B cell (primary cell): ENCODE results near the gene AK8. TPM values are rescaled to one million over a fixed set of nuclear protein-coding genes. Genes with fewer than 3 reads are reported as not detected.

ENCODE experiments used
- ATAC-seq: fragments of 200-7000 bp; cut with Tn5 transposase; one replicate; pipeline ENCODE4 v1.10.0; 2021; ENCODE audit warnings: low read depth, mild to moderate bottlenecking, moderate number of reproducible peaks, moderate library complexity
- CTCF ChIA-PET: fragments of 350-600 bp; sonication (Branson Sonifier 250); formaldehyde crosslinking; loops from one replicate; lab custom pipeline; 2021; ENCODE audit warnings: antibody characterized with exemption, inconsistent platforms; lab: Charles Lee
- POLR2A ChIA-PET: fragments of 350-600 bp; sonication (Branson Sonifier 250); formaldehyde crosslinking; loops from one replicate; lab custom pipeline; 2021; ENCODE audit warnings: antibody characterized with exemption; lab: Charles Lee
- DNase-seq: peaks from one replicate; pipeline ENCODE4 v3.0.0; 2013
- H2AFZ ChIP-seq: 2 replicates; pipeline ENCODE4 v1.6.1; 2012; ENCODE audit warnings: mild to moderate bottlenecking, low read depth, low read length; ENCODE audit not compliant: insufficient read depth, poor library complexity, severe bottlenecking
- H3K27ac ChIP-seq, 2 donors: 1 replicate in 1 of 2; 2 replicates in 1 of 2; pipeline ENCODE4 v1.5.1; 2012 to 2013; ENCODE audit warnings: low read length in 2 of 2, mild to moderate bottlenecking in 2 of 2, moderate library complexity in 1 of 2
- H3K27me3 ChIP-seq, 4 experiments: fragments of 200-600 bp in 1 of 4; sonication (generic) in 1 of 4; replicated peaks in 1 of 4; 1 replicate in 2 of 4; 2 replicates in 2 of 4; pipeline versions ENCODE4 v1.6.1 to v1.7.0; 2013 to 2016; ENCODE audit warnings: low read length in 3 of 4, mild to moderate bottlenecking in 2 of 4, mixed read lengths in 1 of 4, moderate library complexity in 1 of 4; ENCODE audit not compliant: insufficient read depth in 4 of 4, control insufficient read depth in 3 of 4; ENCODE audit errors: control extremely low read depth in 1 of 4
- H3K36me3 ChIP-seq, 2 experiments: replicated peaks in 1 of 2; 1 replicate in 1 of 2; 2 replicates in 1 of 2; pipeline versions ENCODE4 v1.6.1 to v1.7.1; 2013; ENCODE audit warnings: low read length in 1 of 2; ENCODE audit not compliant: insufficient read depth in 2 of 2, control insufficient read depth in 1 of 2; ENCODE audit errors: control extremely low read depth in 1 of 2, extremely low read depth in 1 of 2
- H3K4me1 ChIP-seq, 2 donors: fragments of 200-600 bp in 1 of 2; sonication (generic) in 1 of 2; 1 replicate in 1 of 2; 2 replicates in 1 of 2; pipeline versions ENCODE4 v1.5.1 to v1.6.1; 2013 to 2017; ENCODE audit warnings: low read length in 2 of 2; ENCODE audit not compliant: control insufficient read depth in 2 of 2, insufficient read depth in 2 of 2
- H3K4me2 ChIP-seq: replicated peaks from 2 replicates; pipeline ENCODE3; 2012; ENCODE audit warnings: mild to moderate bottlenecking, low read depth, low read length; ENCODE audit not compliant: poor library complexity, severe bottlenecking
- H3K4me3 ChIP-seq, 5 experiments: fragments of 200-600 bp in 1 of 5; sonication (generic) in 1 of 5; 1 replicate in 3 of 5; 2 replicates in 2 of 5; pipeline versions ENCODE4 v1.5.1 to v1.7.0; 2011 to 2016; ENCODE audit warnings: low read length in 4 of 5, mild to moderate bottlenecking in 4 of 5, low read depth in 2 of 5, control low read depth in 1 of 5, moderate library complexity in 1 of 5; ENCODE audit not compliant: insufficient read depth in 1 of 5; ENCODE audit errors: control extremely low read depth in 1 of 5, extremely low read depth in 1 of 5
- H3K79me2 ChIP-seq: fragments of 200-600 bp; sonication (generic); one replicate; pipeline ENCODE4 v1.6.0; 2016; ENCODE audit warnings: low read length; ENCODE audit not compliant: control insufficient read depth, insufficient read depth
- H3K9ac ChIP-seq: fragments of 200-600 bp; sonication (generic); 2 replicates; pipeline ENCODE4 v1.6.1; 2017; ENCODE audit warnings: mild to moderate bottlenecking, low read length, moderate library complexity
- H3K9me3 ChIP-seq, 3 donors: one replicate each; pipeline versions ENCODE4 v1.6.1 to v1.7.1; 2013; ENCODE audit warnings: low read length in 2 of 3; ENCODE audit not compliant: control insufficient read depth in 2 of 3, insufficient read depth in 1 of 3; ENCODE audit errors: control extremely low read depth in 1 of 3
- H4K20me1 ChIP-seq: 2 replicates; pipeline ENCODE4 v1.6.0; 2012; ENCODE audit warnings: mild to moderate bottlenecking, low read length; ENCODE audit not compliant: insufficient read depth, control insufficient read depth, poor library complexity, severe bottlenecking
- H3K27ac Mint-ChIP-seq: one replicate; pipeline ENCODE4 v1.8.0; 2021; ENCODE audit warnings: mixed read lengths
- H3K27me3 Mint-ChIP-seq: one replicate; pipeline ENCODE4 v1.8.0; 2021; ENCODE audit warnings: mixed read lengths
- H3K4me1 Mint-ChIP-seq: one replicate; pipeline ENCODE4 v1.8.0; 2021; ENCODE audit warnings: mixed read lengths
- H3K4me3 Mint-ChIP-seq: one replicate; pipeline ENCODE4 v1.8.0; 2021; ENCODE audit warnings: mixed read lengths
- H3K9me3 Mint-ChIP-seq: one replicate; pipeline ENCODE4 v1.8.0; 2022; ENCODE audit warnings: mixed read lengths; ENCODE audit not compliant: insufficient read depth
- CTCF ChIP-seq: fragments of 200-600 bp; IDR thresholded peaks from one replicate; pipeline ENCODE4 v1.8.0; 2022; ENCODE audit warnings: antibody characterized with exemption, mild to moderate bottlenecking
- EZH2 ChIP-seq: IDR thresholded peaks from 2 replicates; pipeline ENCODE4 v1.6.1; 2012; ENCODE audit warnings: borderline replicate concordance, low read depth, mild to moderate bottlenecking, moderate library complexity, low read length; ENCODE audit not compliant: insufficient read depth, poor library complexity, severe bottlenecking
- WGBS: methylation state at CpG from one replicate; pipeline ENCODE4 v1.1.5; 2013; ENCODE audit warnings: missing lambda C conversion rate; ENCODE audit not compliant: insufficient coverage; 5-methylcytosine and 5-hydroxymethylcytosine counted together
- intact Hi-C: fragments of 100-400 bp; cut with micrococcal nuclease; formaldehyde crosslinking; loops from one replicate; pipeline ENCODE4 v1.10.0; 2022
- polyA plus RNA-seq: library from polyadenylated mRNA; depleted of rRNA; stranded (reverse); fragments of >200 nt; gene quantifications from 2 replicates; pipeline ENCODE4 v1.2.3, GENCODE V29; 2012
- total RNA-seq, 2 donors: library from RNA; stranded (reverse); fragments of 120-200 nt in 1 of 2; gene quantifications; 1 replicate in 1 of 2; 2 replicates in 1 of 2; pipeline versions ENCODE4 v1.2.3 to v1.2.4, GENCODE V29; 2013 to 2022

The AK8 gene
- total and polyA plus RNA-seq, 2 donors (not counting 1 experiment from before 2014, with no cell fraction given): 1.9 to 8.6 TPM

DNA sequence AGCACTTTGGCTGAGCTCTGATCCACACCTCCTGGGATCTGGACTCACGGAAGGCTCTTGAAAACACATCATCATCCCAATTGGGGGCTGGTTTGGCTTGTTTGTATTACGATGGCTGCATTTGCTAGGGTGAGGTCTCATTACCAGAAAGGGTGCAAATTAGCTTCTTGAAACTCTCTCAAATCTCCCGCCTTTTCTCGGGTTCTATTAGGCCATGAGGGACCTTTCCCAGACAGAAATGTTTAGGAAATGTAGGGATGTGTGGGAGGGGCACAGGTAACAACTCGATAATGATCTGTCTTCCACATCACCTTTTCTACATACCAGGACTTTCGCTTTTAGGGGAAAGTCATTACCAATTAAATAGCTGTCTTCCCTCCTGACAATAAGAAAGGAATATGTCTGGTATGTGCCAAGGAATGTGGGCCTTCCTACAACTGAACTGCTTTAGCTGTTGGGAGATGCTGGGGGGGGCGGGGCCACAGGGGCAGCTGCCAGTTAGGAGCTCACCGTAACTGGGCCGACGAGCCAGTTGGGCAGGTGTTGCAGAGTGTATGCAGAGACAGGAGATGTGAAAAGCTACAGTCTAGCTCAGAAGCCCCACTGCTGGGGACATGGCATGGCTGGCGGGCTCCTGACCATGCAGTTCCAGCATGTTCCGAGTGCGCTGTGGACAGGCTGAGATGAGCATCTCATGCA is 71.2 kb downstream of the AK8 start:
- H3K9ac ChIP-seq: no peak overlapping the region
- H3K36me3 ChIP-seq: no peaks in the 10 kb centered on the region
- 96% methylated on average over 8 of the region's 13 CpGs for WGBS
- DNase-seq (no peak), ATAC-seq (no peak)
- Mint-ChIP-seq H3K4me1 (peaks cover 23% of the 10 kb centered on the region), H3K9me3 (no peaks in the 10 kb centered on the region), H3K27me3 (peaks cover 27% of the 10 kb centered on the region), H3K4me3 (no peak overlapping the region), H3K27ac (no peak overlapping the region)
- no peaks in the 10 kb centered on the region for H3K9me3 ChIP-seq
- no peaks in the 10 kb centered on the region for H3K79me2 ChIP-seq
- no peak overlapping the region for H3K4me2 ChIP-seq
- no peak for TF ChIP-seq CTCF
- no peak for TF ChIP-seq EZH2
- H3K27me3 ChIP-seq: peaks cover 0 to 10% (median 3%) of the 10 kb centered on the region in 4 experiments
- H3K4me1 ChIP-seq: peaks cover 14 to 25% of the 10 kb centered on the region in 2 donors
- no peak overlapping the region for H3K4me3 ChIP-seq
- ChIA-PET CTCF (interaction anchor here (1.0 kb wide), 1 partner anchor 94 kb away, joined by 3 read pairs; no protein-coding TSS in a partner anchor), POLR2A (no interaction called here)
- no peak overlapping the region for H3K27ac ChIP-seq
- H4K20me1 ChIP-seq: no peaks in the 10 kb centered on the region
- intact Hi-C loops: no loop called here
- no peak overlapping the region for H2AFZ ChIP-seq

DNA sequence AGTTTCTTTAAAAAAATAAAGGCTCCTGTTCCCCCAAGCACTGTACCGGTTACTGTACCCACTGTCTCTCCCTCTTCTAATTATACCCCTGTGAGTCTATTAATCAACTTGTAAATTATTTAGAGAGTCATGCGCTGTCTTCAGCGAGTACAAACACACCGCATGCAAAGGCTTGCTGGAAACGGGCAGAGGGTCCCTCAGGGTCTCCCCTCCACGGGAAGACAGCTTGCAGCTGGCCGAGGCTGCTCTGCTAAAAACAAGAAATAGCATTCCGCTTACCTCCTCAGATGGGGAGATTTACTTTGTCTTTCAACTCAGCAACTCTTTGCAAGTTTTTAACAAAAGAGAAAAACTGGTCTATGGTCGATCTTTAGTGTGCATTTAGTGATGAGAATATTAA is 71.8 kb downstream of the AK8 start:
- Histone ChIP-seq H3K36me3 (no peaks in the 10 kb centered on the region), H3K4me2 (no peak overlapping the region), H2AFZ (no peak overlapping the region), H4K20me1 (no peaks in the 10 kb centered on the region), H3K79me2 (no peaks in the 10 kb centered on the region), H3K4me1 (peaks cover 14 to 25% of the 10 kb centered on the region in 2 donors), H3K27ac (no peak overlapping the region), H3K9ac (no peak overlapping the region), H3K9me3 (no peaks in the 10 kb centered on the region), H3K27me3 (peaks cover 0 to 10% (median under 1%) of the 10 kb centered on the region in 4 experiments), H3K4me3 (no peak overlapping the region)
- no peak overlapping the region for H3K27ac Mint-ChIP-seq
- H3K9me3 Mint-ChIP-seq: no peaks in the 10 kb centered on the region
- POLR2A ChIA-PET: no interaction called here
- CTCF ChIA-PET: interaction anchor here (1.0 kb wide), 1 partner anchor 94 kb away, joined by 3 read pairs; no protein-coding TSS in a partner anchor
- ATAC-seq (no peak), DNase-seq (no peak)
- peaks cover 23% of the 10 kb centered on the region for H3K4me1 Mint-ChIP-seq
- no peak overlapping the region for H3K4me3 Mint-ChIP-seq
- intact Hi-C loops: no loop called here
- WGBS: 100% methylated on average over 1 of the region's 9 CpGs
- peaks cover 24% of the 10 kb centered on the region for H3K27me3 Mint-ChIP-seq
- TF ChIP-seq CTCF (no peak), EZH2 (no peak)
